Liver (tissue), 9 donors: ENCODE results near the gene TOX2. TPM values are rescaled to one million over a fixed set of nuclear protein-coding genes. Genes with fewer than 3 reads are reported as not detected.

Experiments
- DNase-seq: peaks from one replicate; pipeline ENCODE4 v3.0.0-alpha.2; 2017; ENCODE audit warnings: low spot score
- H3K27ac ChIP-seq, 2 donors: one replicate each; pipeline ENCODE4 v1.7.0; 2013; ENCODE audit warnings: inconsistent platforms in 2 of 2, low read length in 2 of 2, control low read depth in 1 of 2, low read depth in 1 of 2, mild to moderate bottlenecking in 1 of 2
- H3K27me3 ChIP-seq, 4 donors: one replicate each; pipeline versions ENCODE4 v1.6.1 to v1.7.0; 2013; ENCODE audit warnings: low read length in 3 of 4, inconsistent platforms in 1 of 4, mild to moderate bottlenecking in 1 of 4, moderate library complexity in 1 of 4; ENCODE audit not compliant: control insufficient read depth in 4 of 4, insufficient read depth in 4 of 4
- H3K36me3 ChIP-seq, 4 donors: one replicate each; pipeline versions ENCODE4 v1.6.1 to v1.7.0; 2013; ENCODE audit warnings: low read length in 3 of 4, mild to moderate bottlenecking in 3 of 4, low read depth in 1 of 4, moderate library complexity in 1 of 4; ENCODE audit not compliant: control insufficient read depth in 4 of 4, insufficient read depth in 3 of 4
- H3K4me1 ChIP-seq, 4 donors: one replicate each; pipeline versions ENCODE4 v1.6.1 to v1.7.0; 2013; ENCODE audit warnings: low read length in 3 of 4, mild to moderate bottlenecking in 3 of 4, moderate library complexity in 1 of 4; ENCODE audit not compliant: control insufficient read depth in 4 of 4, insufficient read depth in 4 of 4
- H3K4me3 ChIP-seq, 3 donors: one replicate each; pipeline versions ENCODE4 v1.6.1 to v1.7.0; 2013; ENCODE audit warnings: low read length in 3 of 3, control low read depth in 1 of 3, low read depth in 1 of 3, mild to moderate bottlenecking in 1 of 3
- H3K9ac ChIP-seq, 2 donors: one replicate each; pipeline ENCODE4 v1.7.0; 2013; ENCODE audit warnings: low read length in 2 of 2, mild to moderate bottlenecking in 2 of 2, moderate library complexity in 2 of 2, control low read depth in 1 of 2, low read depth in 1 of 2
- H3K9me3 ChIP-seq, 4 donors: one replicate each; pipeline versions ENCODE4 v1.6.1 to v1.7.0; 2013; ENCODE audit warnings: low read length in 3 of 4; ENCODE audit not compliant: control insufficient read depth in 4 of 4
- CTCF ChIP-seq: fragments of 150-350 bp; IDR thresholded peaks from 2 replicates; pipeline ENCODE4 v1.5.1; 2017; ENCODE audit warnings: improper control_type of control experiment, low read depth, low read length; ENCODE audit not compliant: missing input control
- EGR1 ChIP-seq, 2 donors: IDR thresholded peaks; 2 replicates each; pipeline ENCODE4 v1.6.1; 2016 to 2018; ENCODE audit warnings: antibody characterized with exemption in 2 of 2, low read depth in 2 of 2
- FOXA1 ChIP-seq: IDR thresholded peaks from 2 replicates; pipeline ENCODE4 v1.6.1; 2016; ENCODE audit warnings: antibody characterized with exemption
- FOXA2 ChIP-seq: IDR thresholded peaks from 2 replicates; pipeline ENCODE4 v1.6.1; 2016; ENCODE audit warnings: antibody characterized with exemption
- GABPA ChIP-seq, 2 donors: IDR thresholded peaks in 1 of 2; conservative IDR thresholded peaks in 1 of 2; 2 replicates each; pipeline ENCODE4 v1.6.1; 2016; ENCODE audit warnings: antibody characterized with exemption in 2 of 2, mild to moderate bottlenecking in 1 of 2, moderate library complexity in 1 of 2
- HNF4A ChIP-seq, 2 donors: conservative IDR thresholded peaks; 2 replicates each; pipeline ENCODE4 v1.6.1; 2016; ENCODE audit warnings: antibody characterized with exemption in 2 of 2, mild to moderate bottlenecking in 2 of 2
- HNF4G ChIP-seq: IDR thresholded peaks from 2 replicates; pipeline ENCODE4 v1.6.1; 2016; ENCODE audit warnings: antibody characterized with exemption
- JUND ChIP-seq, 2 donors: IDR thresholded peaks; 2 replicates each; pipeline ENCODE4 v1.6.1; 2016; ENCODE audit warnings: antibody characterized with exemption in 2 of 2
- NR2F2 ChIP-seq: IDR thresholded peaks from 2 replicates; pipeline ENCODE4 v1.6.1; 2016; ENCODE audit warnings: antibody characterized with exemption
- RAD21 ChIP-seq, 2 donors: IDR thresholded peaks; 2 replicates each; pipeline ENCODE4 v1.6.1; 2016; ENCODE audit warnings: antibody characterized with exemption in 2 of 2, mild to moderate bottlenecking in 2 of 2
- RXRA ChIP-seq, 2 donors: IDR thresholded peaks; 2 replicates each; pipeline ENCODE4 v1.6.1; 2017 to 2018; ENCODE audit warnings: antibody characterized with exemption in 2 of 2, mild to moderate bottlenecking in 1 of 2
- SP1 ChIP-seq: IDR thresholded peaks from 2 replicates; pipeline ENCODE4 v1.6.1; 2018; ENCODE audit warnings: antibody characterized with exemption, mild to moderate bottlenecking
- TAF1 ChIP-seq: conservative IDR thresholded peaks from 2 replicates; pipeline ENCODE4 v1.6.1; 2016; ENCODE audit warnings: antibody characterized with exemption, mild to moderate bottlenecking
- YY1 ChIP-seq: IDR thresholded peaks from 2 replicates; pipeline ENCODE4 v1.6.1; 2016; ENCODE audit warnings: antibody characterized with exemption, mild to moderate bottlenecking
- WGBS: extraction: QIAGEN DNeasy Blood & Tissue Kit; methylation state at CpG from one replicate; pipeline ENCODE4 v1.1.7; 2013; 5-methylcytosine and 5-hydroxymethylcytosine counted together
- polyA plus RNA-seq, 2 donors: library from polyadenylated mRNA; stranded (reverse) in 1 of 2; unstranded in 1 of 2; fragments of 200-250 nt in 1 of 2; fragments of >200 nt in 1 of 2; fragmentation: Nextera tagmentation in 1 of 2; extraction: Ambion mirVana in 1 of 2; gene quantifications; one replicate each; pipeline versions ENCODE4 v1.2.1 to v1.2.3, GENCODE V29; 2013 to 2015
- total RNA-seq, 2 donors: library from RNA; depleted of rRNA; stranded (reverse); fragments of >200 nt; gene quantifications; one replicate each; pipeline ENCODE4 v1.2.3, GENCODE V29; 2014
- TF ChIP-seq, protein P1 (sequence below): IDR thresholded peaks from 2 replicates; pipeline ENCODE4 v1.6.1; 2016; ENCODE audit warnings: antibody characterized with exemption
- TF ChIP-seq, protein P2 (sequence below): IDR thresholded peaks from 2 replicates; pipeline ENCODE4 v1.6.1; 2016; ENCODE audit warnings: antibody characterized with exemption
- TF ChIP-seq, protein P3 (sequence below): IDR thresholded peaks from 2 replicates; pipeline ENCODE4 v1.6.1; 2016; ENCODE audit warnings: antibody characterized with exemption
- TF ChIP-seq, protein P4 (sequence below): IDR thresholded peaks from 2 replicates; pipeline ENCODE4 v1.6.1; 2016; ENCODE audit warnings: antibody characterized with exemption, mild to moderate bottlenecking
- donor health status: healthy.
- donor health status: healthy.
- donor health status: healthy.
- donor health status: healthy.
- donor health status: healthy.

Gene TOX2
- total and polyA plus RNA-seq, 4 donors: 0.33 to 2.7 (median 1.4) TPM

- WGBS: 89% methylated on average over 2 of the region's 2 CpGs
- DNase-seq: no peak
- TF ChIP-seq NR2F2 (no peak), EGR1 (IDR thresholded peaks at IDR 0.05; ENCODE audit: low read depth in 2 of 2) (no peak), RAD21 (IDR thresholded peaks at IDR 0.05) (no peak), YY1 (no peak), HNF4A (conservative IDR thresholded peaks at IDR 0.05) (no peak), CTCF (no peak), GABPA (IDR thresholded peaks at IDR 0.05 in 1 of 2, conservative IDR thresholded peaks at IDR 0.05 in 1 of 2) (no peak), SP1 (no peak), JUND (IDR thresholded peaks at IDR 0.05) (no peak), FOXA2 (no peak), HNF4G (no peak), RXRA (IDR thresholded peaks at IDR 0.05) (no peak), TAF1 (no peak), FOXA1 (no peak)
- TF ChIP-seq, protein P1, sequence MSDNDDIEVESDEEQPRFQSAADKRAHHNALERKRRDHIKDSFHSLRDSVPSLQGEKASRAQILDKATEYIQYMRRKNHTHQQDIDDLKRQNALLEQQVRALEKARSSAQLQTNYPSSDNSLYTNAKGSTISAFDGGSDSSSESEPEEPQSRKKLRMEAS: no peak
- TF ChIP-seq, protein P2, sequence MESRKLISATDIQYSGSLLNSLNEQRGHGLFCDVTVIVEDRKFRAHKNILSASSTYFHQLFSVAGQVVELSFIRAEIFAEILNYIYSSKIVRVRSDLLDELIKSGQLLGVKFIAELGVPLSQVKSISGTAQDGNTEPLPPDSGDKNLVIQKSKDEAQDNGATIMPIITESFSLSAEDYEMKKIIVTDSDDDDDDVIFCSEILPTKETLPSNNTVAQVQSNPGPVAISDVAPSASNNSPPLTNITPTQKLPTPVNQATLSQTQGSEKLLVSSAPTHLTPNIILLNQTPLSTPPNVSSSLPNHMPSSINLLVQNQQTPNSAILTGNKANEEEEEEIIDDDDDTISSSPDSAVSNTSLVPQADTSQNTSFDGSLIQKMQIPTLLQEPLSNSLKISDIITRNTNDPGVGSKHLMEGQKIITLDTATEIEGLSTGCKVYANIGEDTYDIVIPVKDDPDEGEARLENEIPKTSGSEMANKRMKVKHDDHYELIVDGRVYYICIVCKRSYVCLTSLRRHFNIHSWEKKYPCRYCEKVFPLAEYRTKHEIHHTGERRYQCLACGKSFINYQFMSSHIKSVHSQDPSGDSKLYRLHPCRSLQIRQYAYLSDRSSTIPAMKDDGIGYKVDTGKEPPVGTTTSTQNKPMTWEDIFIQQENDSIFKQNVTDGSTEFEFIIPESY: no peak
- TF ChIP-seq, protein P3, sequence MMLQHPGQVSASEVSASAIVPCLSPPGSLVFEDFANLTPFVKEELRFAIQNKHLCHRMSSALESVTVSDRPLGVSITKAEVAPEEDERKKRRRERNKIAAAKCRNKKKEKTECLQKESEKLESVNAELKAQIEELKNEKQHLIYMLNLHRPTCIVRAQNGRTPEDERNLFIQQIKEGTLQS: no peak
- TF ChIP-seq, protein P4, sequence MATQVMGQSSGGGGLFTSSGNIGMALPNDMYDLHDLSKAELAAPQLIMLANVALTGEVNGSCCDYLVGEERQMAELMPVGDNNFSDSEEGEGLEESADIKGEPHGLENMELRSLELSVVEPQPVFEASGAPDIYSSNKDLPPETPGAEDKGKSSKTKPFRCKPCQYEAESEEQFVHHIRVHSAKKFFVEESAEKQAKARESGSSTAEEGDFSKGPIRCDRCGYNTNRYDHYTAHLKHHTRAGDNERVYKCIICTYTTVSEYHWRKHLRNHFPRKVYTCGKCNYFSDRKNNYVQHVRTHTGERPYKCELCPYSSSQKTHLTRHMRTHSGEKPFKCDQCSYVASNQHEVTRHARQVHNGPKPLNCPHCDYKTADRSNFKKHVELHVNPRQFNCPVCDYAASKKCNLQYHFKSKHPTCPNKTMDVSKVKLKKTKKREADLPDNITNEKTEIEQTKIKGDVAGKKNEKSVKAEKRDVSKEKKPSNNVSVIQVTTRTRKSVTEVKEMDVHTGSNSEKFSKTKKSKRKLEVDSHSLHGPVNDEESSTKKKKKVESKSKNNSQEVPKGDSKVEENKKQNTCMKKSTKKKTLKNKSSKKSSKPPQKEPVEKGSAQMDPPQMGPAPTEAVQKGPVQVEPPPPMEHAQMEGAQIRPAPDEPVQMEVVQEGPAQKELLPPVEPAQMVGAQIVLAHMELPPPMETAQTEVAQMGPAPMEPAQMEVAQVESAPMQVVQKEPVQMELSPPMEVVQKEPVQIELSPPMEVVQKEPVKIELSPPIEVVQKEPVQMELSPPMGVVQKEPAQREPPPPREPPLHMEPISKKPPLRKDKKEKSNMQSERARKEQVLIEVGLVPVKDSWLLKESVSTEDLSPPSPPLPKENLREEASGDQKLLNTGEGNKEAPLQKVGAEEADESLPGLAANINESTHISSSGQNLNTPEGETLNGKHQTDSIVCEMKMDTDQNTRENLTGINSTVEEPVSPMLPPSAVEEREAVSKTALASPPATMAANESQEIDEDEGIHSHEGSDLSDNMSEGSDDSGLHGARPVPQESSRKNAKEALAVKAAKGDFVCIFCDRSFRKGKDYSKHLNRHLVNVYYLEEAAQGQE: no peak
- H3K4me1 ChIP-seq: peaks cover 19 to 55% (median 38%) of the 10 kb centered on the region in 4 donors
- H3K27ac ChIP-seq: peak overlapping the region; percentile 66 to 72
- no peaks in the 10 kb centered on the region for H3K9me3 ChIP-seq
- H3K27me3 ChIP-seq: no peaks in the 10 kb centered on the region
- H3K9ac ChIP-seq: no peak overlapping the region
- no peak overlapping the region for H3K4me3 ChIP-seq
- no peaks in the 10 kb centered on the region for H3K36me3 ChIP-seq
These were observed 44.0 kb downstream of the TOX2 start for GRCh38 chr20:43958626-43959025.
